Stimulated activated CD8-positive, alpha-beta memory T cell treated with anti-CD3 and anti-CD28 coated beads, Interleukin-15, amount 100 ng/mL, for 1 hour (primary cell): ENCODE results near the gene TMEM117.
"Not testable (repeated sequence)": the region's sequence is repeated elsewhere in the genome, so short reads cannot be mapped to it uniquely, and the experiment has no call there.

Experiments used
- DNase-seq: peaks from one replicate; pipeline ENCODE4 v3.0.0-alpha.2; 2020; ENCODE audit warnings: low read depth

The TMEM117 gene

DNA sequence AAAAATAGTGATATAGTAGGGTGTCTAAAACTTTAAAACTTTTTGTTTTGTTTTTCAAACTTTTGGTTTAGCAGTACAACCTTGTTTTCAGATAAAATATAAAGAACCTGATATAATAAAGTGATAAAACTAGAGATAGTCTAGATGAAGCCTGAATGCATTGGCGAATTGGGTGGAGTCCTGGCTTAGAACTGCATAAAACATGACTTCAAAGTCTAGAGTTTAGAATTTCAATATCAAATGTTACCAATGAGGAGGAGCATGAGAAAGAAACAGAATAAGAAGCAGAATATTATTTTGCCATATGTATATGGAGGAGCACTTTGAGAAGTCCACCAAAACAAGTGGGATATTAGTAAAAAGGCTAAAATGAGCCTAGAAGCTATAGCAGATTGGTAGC lies 263.6 kb downstream of the TMEM117 start:
- DNase-seq, result no peak

DNA sequence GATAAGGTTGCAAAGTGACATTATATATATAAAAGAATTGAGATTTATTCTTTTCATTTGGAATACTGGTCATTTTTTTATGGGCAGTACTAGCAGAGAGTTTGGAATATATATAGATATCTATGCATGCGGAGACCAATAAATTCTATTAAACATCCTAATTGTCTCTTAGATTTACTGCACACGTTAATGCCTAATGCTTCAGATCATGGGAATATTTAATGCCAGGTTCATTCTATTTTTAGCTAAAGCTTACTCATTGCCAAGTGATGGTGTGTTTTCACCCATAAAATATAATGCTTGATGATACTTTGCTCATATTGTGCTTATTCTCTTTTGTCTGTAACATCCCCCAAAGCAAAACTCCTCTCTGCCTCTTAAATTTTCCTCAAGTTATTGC lies 264.4 kb downstream of the TMEM117 start:
- no peak for DNase-seq

DNA sequence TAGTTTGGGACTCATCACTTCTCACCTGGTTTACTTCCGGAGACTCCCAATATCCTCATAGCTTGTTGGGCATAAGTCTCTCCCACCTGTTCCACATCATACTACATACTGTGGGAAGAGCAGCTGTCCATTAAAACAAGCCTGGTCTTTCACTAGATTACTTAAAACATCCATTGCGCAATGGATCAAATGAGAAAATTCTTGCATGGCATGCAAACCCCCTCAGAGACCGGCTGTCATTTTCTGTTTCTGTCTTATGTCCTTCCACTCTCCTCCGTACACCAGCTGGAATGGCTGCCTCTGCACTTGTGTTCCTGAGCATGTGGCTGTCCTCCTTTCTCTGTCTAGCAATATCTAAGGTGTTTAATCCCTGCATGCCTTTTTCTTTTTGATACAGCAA lies 265.6 kb downstream of the TMEM117 start:
- no peak for DNase-seq

DNA sequence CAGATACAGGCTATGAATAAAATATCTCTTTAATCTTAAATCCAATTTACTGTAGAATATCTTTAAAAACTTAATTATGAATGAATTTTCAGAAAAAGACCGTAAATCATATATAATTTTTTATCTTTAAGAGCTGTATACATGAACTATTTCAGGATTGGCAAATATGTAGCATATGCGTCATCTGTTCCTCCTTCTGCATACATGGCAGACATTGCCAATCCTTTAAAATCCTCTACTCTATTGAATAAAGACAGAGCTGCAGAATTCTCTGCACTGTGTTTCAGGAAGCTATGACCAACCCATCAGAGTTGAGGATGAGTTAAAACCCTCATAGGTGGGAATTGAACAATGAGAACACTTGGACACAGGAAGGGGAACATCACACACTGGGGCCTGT lies 279.0 kb downstream of the TMEM117 start:
- no peak for DNase-seq

DNA sequence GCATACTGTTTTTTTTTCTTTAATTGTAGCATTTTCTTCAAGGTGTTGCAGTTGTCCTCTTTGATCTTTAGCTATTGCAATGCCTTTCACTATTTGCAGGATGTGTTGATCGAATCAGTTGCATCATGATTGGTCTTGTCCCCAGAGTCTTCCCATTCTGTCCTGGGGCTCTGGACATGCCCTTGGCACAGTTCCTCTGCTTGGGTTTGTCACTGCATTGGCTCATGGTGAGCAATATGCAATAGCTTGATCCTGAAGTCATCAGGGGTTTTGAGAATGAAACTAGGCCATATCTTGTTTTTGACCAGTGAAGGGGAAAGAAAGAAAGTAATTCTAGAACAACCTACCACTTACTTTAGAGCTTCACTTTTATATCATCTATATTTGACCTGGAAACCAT lies 281.5 kb downstream of the TMEM117 start:
- no peak for DNase-seq

DNA sequence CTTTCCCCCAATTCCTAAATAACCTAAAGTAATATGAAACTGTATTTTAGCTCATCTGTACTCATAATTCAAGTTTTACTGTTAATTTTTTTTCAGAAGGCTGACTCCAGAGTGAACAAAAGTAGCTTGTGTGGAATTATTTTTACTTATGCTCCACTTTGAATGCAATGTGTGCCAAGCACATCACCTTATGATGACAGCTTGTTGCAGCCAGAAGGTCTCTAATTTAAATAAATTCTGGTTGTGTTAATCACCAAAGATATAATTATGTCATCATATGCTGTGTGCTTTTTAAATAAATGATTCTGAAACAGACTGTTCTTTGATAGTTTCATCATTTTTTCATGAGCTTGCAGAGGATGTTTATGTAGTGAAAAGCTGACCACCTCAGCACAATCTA lies 283.1 kb downstream of the TMEM117 start:
- no peak for DNase-seq

DNA sequence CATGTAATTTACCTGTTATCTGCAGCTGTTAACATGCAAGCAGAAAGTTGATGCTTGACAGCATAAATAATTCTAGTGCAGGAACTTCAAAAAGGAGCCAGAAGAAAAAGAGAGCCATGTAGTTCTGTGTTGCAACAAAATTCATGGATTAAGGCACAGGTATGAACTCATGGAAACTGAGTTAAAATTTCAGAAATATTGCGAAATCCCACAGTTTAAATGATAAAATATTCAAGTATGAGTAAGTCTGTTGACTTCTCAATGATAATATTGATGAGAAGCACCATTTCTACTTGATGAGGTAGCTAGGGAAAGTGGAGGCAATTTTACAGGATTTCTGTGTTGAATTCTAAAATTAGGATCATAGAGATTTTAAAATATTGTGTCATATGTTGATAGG lies 290.9 kb downstream of the TMEM117 start:
- DNase-seq, result no peak

DNA sequence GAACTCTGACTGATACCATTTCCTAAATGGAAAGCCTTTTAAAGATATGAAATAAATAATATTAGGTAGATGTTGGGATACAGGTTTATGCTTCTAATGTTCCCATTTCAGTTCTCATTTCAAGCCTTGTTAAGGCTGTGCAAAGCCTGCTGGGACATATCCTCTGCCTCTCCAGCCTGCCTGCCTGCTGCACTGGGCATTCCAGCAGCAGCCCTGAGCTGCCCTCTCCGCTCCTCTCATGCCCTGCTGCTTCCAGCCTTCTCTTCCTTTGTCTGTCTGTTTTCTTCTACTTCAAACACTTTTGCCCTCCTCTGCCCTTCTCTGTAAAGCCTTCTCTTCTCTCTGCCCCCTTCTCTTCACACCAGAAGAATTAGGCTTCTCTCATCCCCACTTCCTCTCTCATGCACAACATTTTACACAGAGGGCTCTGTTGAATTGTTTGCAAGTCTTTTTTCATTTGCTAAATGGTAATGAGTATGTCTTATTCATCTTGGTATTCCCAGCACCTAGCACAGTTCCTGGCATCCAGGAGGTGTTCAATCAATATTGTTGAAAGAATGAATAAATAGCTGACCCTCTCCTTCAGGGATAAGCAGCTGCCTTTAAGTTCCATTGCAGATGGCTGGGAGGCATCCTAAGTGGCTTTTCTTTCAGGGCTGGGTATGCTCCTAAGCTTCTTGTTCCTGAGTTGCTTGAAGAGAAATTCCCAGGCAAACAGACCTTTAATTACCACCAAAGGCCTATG lies 292.3 kb downstream of the TMEM117 start:
- no peak for DNase-seq

DNA sequence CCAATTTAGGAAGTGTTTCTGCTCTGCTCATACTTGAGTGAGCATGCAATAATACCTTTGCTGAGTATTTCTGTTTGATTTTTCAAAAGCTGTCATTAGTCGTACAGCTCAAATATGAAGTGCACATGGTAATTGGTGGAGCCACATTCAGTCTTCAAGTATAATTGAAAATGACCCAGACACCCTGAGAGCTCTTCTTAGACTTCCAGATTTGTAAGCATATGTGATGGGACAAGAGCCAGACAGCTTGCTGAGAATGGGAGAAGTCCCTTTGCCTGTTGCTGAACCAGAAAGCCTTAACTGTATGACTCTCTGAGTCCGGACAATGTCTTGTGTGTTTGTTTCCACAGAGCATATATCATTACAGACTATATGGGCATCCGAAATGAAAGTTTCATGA lies 307.3 kb downstream of the TMEM117 start:
- DNase-seq, result no peak

DNA sequence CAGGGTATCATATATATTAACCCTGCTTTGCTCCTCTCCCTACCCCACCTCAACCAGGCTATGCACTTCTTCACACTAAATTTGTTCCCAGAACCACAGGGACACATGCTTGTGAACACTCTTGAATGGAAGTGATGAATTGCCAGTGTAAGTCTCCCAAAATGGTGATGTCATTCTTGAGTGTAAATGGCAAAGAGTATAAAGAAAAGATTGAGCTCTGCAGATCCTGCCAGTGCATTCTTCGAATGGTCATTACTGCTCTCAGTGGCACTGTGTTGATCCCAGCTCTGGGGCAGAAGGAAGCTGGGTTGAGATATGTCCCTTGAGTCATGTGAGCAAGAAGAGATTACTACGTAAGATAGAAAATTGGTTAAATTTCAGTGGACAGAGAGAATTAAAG lies 313.1 kb downstream of the TMEM117 start:
- no peak for DNase-seq

DNA sequence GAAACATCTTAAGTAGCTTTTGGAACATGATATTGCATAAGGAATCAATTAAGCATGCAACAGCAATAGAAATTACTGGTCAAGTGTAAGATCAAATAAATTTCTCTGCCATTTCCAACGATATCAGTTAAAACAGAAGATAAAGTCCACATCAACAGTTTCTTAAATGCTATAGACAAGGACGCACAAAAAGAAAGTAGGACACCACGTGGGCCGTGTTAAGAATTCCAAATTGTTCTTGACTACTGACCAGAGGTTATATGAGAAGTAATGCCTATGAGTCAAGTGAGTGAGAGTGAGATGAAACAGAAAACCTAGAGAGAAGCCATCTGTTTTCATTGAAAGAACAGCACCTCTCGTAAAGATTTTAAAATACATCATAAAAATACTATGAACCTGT lies 318.2 kb downstream of the TMEM117 start:
- no peak for DNase-seq

DNA sequence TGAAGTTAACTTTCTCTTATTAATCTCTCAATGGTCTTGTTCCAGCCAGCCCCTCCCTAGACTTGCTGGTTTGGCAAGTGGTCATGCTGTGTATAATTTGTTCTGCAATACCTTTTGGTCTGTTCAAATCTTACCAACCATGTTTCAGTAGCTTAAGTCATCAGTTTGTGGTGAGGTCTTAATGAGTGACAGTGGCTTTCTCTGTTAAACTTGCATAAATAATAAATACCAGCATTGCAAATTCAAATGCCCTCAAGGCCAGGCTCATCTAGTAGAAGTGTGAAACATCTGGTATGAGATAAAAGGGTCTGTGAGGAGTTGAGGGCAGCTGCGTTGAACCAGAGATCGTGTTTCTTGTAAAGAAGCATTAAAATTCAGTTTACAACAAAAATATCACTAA lies 319.5 kb downstream of the TMEM117 start:
- DNase-seq, result no peak

DNA sequence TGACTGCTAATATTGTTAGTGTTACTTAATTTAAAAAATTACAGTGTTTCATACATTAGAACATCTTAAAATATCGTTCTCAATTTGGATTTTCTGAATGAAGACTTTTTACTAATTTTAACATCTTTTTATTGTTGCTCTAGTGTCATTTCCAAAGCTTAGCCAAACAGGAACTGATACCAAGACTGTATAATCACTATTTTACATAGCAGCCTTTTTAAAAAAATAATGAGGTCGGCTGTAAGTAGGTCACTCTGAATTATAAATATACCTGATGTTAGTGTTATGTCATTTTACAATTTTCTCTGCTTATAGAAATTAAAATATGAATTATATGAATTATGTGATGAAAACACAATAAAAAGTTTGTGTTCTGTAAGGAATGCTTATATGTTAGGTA lies 321.5 kb downstream of the TMEM117 start:
- no peak for DNase-seq

DNA sequence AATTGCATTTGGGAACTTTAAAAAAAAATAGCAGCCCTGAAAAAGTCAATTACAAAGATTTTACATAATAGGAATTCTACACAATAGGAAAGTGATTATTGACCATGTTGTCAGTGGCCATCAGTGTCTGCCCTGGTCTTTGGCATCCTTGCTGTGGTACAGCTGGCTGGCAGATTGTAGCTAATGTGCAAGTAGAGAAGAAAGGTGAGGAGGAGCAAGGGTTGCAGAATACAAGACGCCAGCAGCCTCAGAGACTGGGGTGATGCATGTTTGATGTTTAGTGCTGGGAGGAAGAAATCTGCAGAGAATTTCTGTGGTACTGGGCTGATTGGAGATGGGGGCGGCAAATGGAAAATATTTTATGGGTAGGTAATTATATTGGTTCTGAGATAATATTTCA lies 322.9 kb downstream of the TMEM117 start:
- DNase-seq, result no peak

DNA sequence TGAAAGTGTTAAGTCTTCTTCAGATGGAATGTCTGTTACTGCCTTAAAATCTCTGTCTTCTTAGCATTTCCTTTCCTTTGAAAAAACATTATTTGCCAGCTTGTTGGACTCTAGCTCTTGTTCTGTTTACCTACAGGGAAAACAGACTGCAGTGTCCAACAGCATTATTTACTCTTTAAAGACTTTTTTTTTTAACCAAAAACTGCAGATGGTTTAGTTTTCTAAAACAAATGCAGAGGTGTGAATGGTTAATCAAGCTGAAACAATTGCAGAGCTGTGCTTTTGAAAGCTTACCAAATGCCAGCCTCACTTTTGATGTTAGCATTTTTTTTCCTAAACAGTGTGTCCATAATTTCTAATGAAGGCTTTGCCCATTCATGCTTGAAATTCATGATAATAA lies 323.3 kb downstream of the TMEM117 start:
- DNase-seq, result no peak

DNA sequence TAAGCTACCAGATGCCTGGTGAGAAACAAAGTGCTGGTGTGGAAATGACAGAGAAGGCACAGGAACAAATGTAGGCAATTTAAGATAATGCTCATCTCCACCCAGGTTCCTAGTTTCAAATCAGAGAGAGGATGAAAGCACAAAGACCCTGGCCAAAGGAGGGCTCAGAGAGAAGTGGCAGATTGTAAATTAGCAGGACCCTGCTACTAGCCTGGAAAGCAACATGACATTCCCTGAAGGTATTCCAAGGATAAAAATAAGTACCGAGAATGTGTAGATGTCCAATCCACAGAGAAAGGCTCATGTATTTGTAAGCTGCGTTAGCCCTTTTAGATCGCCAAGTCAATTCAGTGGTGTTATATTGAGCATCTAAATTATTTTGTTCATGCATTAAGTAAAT lies 324.0 kb downstream of the TMEM117 start:
- DNase-seq, result no peak

DNA sequence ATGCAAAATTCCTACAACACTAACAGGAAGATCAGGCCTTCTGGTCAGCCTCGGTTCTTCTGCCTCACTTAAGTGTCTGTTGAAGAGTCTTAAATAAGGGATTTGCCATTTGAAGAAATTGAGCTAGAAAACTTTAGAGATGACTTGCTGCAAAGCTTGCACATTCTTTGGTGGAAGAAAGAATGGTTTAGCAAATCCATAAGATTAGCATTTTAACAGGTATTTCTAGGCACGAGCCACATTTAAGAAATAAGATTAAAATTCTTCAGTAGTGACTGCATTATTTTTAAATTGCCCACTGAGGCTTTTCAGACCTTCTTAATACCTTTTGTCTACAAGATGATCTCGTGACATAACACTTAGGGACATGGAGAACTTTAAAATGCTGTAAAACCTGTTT lies 327.1 kb downstream of the TMEM117 start:
- no peak for DNase-seq

DNA sequence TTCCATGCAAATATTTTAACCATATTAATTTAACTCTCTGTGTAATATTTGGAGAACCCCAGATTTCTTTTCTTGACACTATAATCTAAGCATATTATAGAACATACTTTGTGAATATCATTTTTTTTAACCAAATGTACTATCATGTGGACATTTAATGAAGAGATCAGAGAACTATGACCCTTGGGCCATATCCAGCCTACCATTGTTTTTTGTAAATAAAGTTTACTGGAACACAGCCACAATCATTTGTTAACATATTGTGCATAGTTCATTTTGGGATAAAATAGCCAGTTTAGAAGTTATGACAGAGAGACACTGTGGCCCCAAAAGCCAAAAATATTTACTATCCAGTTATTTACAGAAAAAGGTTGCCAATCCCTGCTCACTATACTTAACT lies 338.2 kb downstream of the TMEM117 start:
- DNase-seq, result no peak

DNA sequence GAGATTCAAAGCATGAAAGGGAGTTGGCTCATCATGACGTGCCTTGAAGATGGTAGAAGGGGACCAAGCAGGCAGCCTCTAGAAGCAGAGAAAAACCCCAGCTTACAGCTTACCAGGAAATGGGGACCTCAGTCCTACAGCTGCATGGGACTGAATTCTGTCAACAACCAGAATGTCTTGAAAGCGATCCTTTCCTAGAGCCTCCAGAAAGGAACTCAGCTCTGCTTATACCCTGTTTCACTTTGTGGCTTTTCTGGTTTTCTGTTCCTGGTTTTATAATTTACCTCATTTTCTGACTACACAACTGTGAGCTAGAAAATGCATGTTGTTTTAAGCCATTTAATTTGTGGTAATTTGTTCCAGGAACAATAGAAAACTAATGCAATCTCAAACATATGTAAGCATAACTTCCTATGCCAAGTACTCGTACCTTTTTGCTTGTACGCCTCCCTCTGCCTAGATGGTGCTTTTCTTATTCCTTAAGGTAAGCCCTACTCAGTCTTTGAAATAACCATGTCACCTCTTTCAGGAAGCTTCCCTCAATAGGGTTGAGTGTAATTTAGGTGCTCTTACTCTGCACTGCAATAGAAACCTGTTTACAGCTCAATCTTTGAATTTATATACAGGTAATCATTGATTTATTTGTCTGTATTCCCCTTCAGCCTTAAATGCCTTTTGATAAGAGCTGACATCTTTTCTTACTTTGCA lies 348.8 kb downstream of the TMEM117 start:
- no peak for DNase-seq

DNA sequence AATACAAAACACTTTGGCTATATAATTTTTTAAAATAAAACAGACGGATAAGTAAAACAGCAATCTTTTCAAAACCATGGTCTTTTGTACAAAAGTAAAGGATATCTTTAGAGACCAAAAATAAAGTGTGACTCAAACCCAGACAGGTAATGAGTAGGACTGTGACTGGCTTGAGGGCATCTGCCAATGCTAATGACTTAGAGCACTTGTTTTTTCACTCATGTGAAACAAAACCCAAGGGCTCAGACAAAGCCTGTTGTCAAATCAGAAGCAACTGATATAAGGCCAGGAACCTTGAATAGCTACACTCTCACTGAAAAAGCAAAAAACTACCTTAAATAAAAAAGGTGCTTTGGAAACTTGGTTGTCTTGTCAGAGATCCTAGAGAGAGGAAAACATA lies 357.4 kb downstream of the TMEM117 start:
- no peak for DNase-seq

DNA sequence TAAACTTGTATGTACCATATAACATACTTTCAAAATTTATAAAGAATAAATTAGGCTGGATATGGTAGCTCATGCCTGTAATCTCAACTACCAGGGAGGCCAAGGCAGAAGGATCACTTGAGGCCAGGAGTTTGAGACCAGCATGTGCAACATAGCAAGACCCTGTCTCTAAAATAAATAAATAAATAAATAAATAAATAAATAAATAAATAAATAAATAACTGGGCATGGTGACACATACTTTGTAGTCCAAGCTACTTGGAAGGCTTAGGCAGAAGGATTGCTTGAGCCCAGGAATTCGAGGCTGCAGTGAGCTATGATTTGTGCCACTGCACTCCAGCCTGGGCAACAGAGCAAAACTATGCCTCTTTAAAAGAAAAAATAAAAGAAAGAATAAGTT lies 359.8 kb downstream of the TMEM117 start:
- not testable (repeated sequence) for DNase-seq

DNA sequence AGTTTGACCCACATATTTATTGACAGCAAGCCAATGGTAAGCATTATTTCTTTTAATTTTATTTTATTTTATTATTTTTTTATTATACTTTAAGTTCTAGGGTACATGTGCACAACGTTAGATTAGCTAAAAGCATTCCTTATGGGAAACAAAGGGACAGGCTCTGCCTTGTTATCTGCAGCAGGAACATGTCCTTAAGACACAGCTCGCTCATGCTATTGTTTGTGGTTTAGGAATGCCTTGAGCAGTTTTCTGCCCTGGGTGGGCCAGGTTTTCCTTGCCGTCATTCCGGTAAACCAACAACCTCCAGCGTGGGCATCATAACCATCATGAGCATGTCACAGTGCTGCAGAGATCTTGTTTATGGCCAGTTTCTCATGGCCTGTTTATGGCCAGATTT lies 370.2 kb downstream of the TMEM117 start:
- DNase-seq, result no peak

DNA sequence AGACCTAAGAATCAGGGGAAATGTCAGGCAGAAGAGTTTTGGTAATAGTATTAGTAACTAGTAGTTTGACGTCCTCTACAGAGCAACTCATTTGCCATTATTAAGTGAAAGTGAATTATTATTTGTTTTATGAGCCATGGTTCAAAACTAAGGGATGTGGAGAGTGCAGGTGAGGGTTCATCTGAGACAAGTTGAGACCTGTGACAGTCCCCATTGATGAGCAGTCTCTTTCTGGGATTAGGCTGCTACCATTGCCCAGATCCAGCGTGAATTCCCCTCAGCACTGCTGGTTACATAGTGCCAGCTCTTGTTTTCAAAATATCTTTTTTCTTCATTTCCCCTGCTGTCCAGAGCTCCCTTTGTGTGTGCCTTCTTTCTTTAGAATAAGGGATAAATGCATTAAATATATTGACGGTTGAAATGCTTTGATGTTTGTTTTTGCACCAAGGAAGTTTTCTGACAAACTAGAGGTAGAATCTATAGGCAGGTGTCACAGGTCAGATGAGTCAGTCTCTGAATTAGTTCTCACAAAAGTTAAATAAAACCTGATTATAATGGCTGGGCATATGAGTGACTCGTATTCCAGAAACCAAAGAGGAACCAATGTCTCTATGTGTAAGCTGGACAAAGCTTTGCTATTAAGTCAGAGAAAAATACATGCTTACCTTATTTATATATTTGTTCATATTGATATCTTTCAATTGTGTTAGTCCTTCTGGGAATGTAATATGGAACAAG lies 381.4 kb downstream of the TMEM117 start:
- DNase-seq, result no peak
